Nephron progenitor cell (in vitro differentiated cells): Measurements from ENCODE around the gene DOCK11.
"Not testable (repeated sequence)": the region's sequence is repeated elsewhere in the genome, so short reads cannot be mapped to it uniquely, and the experiment has no call there.

Experiments used
- DNase-seq: peaks from one replicate; pipeline ENCODE4 v3.0.0; 2021
- H3K27ac Mint-ChIP-seq: 2 replicates; pipeline ENCODE4 v1.8.0; 2021; ENCODE audit warnings: mild to moderate bottlenecking, moderate library complexity, mixed read lengths
- H3K27me3 Mint-ChIP-seq: 2 replicates; pipeline ENCODE4 v1.8.0; 2021; ENCODE audit warnings: mild to moderate bottlenecking, low read depth, mixed read lengths; ENCODE audit not compliant: poor library complexity
- H3K36me3 Mint-ChIP-seq: 2 replicates; pipeline ENCODE4 v1.8.0; 2021; ENCODE audit warnings: low read depth, mixed read lengths
- H3K4me1 Mint-ChIP-seq: 2 replicates; pipeline ENCODE4 v1.8.0; 2021; ENCODE audit warnings: mixed read lengths
- H3K4me3 Mint-ChIP-seq: 2 replicates; pipeline ENCODE4 v1.8.0; 2021; ENCODE audit warnings: mild to moderate bottlenecking, moderate library complexity, mixed read lengths
- H3K9me3 Mint-ChIP-seq: 2 replicates; pipeline ENCODE4 v1.8.0; 2021; ENCODE audit warnings: mild to moderate bottlenecking, moderate library complexity, mixed read lengths
- TF ChIP-seq, protein P1 (sequence below): fragments of 200-600 bp; sonication (generic); IDR thresholded peaks from 2 replicates; pipeline ENCODE4 v1.5.0; 2021; ENCODE audit warnings: antibody characterized with exemption

Gene DOCK11

DNA sequence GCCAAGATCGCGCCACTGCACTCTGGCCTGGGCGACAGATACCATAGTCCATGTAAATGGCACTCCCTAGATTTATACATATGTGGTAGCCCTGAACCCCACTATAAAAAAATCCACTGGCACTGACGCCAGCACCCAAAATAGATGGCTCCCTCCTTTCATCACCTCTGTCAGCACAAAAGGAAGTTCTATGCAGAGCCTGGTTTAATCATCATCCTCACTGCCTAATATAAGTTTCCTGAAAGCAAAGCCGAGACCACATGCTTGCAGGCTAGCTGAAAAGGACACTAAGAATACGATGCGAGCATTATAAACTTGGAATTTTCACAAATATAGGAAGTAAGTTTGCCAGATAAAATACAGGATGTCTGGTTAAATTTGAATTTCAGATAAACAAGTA is 27.5 kb upstream of the DOCK11 start:
- Mint-ChIP-seq H3K4me3 (no peak overlapping the region), H3K27ac (no peak overlapping the region), H3K4me1 (no peaks in the 10 kb centered on the region), H3K27me3 (peaks cover 7% of the 10 kb centered on the region), H3K9me3 (peaks cover 35% of the 10 kb centered on the region), H3K36me3 (no peaks in the 10 kb centered on the region)
- TF ChIP-seq, protein P1, sequence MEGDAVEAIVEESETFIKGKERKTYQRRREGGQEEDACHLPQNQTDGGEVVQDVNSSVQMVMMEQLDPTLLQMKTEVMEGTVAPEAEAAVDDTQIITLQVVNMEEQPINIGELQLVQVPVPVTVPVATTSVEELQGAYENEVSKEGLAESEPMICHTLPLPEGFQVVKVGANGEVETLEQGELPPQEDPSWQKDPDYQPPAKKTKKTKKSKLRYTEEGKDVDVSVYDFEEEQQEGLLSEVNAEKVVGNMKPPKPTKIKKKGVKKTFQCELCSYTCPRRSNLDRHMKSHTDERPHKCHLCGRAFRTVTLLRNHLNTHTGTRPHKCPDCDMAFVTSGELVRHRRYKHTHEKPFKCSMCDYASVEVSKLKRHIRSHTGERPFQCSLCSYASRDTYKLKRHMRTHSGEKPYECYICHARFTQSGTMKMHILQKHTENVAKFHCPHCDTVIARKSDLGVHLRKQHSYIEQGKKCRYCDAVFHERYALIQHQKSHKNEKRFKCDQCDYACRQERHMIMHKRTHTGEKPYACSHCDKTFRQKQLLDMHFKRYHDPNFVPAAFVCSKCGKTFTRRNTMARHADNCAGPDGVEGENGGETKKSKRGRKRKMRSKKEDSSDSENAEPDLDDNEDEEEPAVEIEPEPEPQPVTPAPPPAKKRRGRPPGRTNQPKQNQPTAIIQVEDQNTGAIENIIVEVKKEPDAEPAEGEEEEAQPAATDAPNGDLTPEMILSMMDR: no peak
- no peak for DNase-seq

GRCh38 chrX:118470721-118471347 is 24.8 kb upstream of the DOCK11 start:
- not testable (repeated sequence) for H3K27me3 Mint-ChIP-seq, H3K36me3 Mint-ChIP-seq

GRCh38 chrX:118474586-118474985 is 21.0 kb upstream of the DOCK11 start:
- Mint-ChIP-seq H3K4me1 (no peaks in the 10 kb centered on the region), H3K4me3 (no peak overlapping the region), H3K27ac (no peak overlapping the region), H3K9me3 (peaks cover 35% of the 10 kb centered on the region), H3K36me3 (no peaks in the 10 kb centered on the region), H3K27me3 (peaks cover 10% of the 10 kb centered on the region)
- TF ChIP-seq, protein P1: no peak
- no peak for DNase-seq

More at GRCh38 chrX:118470721-118471347, 24.8 kb upstream of the DOCK11 start:
- not testable (repeated sequence) for H3K4me3 Mint-ChIP-seq, H3K27ac Mint-ChIP-seq, H3K4me1 Mint-ChIP-seq, DNase-seq
- H3K9me3 Mint-ChIP-seq: peaks cover 29% of the 10 kb centered on the region

DNA sequence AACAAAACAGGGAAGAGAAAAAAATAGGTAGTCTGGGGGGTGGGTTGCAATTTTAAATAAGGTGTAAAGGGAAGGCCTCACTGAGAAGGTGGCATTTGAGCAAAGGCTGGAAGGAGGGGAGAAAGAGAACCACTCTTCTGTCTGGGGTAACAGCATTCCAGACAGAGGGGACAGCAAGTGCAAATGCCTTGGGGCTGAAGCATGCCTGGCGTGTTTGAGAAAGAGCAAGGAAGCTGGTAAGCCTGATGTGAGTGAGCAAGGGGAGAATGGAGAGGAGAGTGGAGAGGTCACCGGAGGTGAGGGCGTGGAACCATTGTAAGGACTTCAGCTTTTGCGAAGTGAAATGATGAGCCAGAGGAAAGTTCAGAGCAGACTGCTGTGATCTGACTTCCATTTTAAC is 19.7 kb upstream of the DOCK11 start:
- H3K4me1 Mint-ChIP-seq: no peaks in the 10 kb centered on the region
- H3K36me3 Mint-ChIP-seq: no peaks in the 10 kb centered on the region
- TF ChIP-seq, protein P1: no peak
- DNase-seq: no peak
- no peak overlapping the region for H3K4me3 Mint-ChIP-seq
- H3K27ac Mint-ChIP-seq: no peak overlapping the region
- peaks cover 10% of the 10 kb centered on the region for H3K27me3 Mint-ChIP-seq
- peaks cover 38% of the 10 kb centered on the region for H3K9me3 Mint-ChIP-seq

DNA sequence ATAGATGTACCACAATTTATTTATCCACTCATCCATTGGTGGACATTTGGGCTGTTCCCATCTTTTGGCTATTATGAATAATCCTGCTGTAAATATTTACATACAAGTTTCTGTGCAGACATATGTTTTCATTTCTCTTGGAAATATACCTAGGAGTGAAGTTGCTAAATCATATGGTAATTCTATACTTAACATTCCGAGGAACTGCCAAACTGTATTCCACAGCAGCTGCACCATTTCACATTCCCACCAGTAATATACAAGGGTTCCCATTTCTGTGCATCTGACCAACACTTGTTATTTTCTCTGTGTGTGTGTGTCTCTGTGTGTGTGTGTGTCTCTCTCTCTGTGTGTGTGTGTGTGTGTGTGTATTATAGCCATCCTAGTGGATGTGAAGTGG is 15.4 kb upstream of the DOCK11 start:
- peaks cover 4% of the 10 kb centered on the region for H3K27me3 Mint-ChIP-seq
- no peaks in the 10 kb centered on the region for H3K4me1 Mint-ChIP-seq
- DNase-seq: no peak
- peaks cover 40% of the 10 kb centered on the region for H3K9me3 Mint-ChIP-seq
- H3K36me3 Mint-ChIP-seq: no peaks in the 10 kb centered on the region
- no peak overlapping the region for H3K4me3 Mint-ChIP-seq
- TF ChIP-seq, protein P1: no peak
- no peak overlapping the region for H3K27ac Mint-ChIP-seq

DNA sequence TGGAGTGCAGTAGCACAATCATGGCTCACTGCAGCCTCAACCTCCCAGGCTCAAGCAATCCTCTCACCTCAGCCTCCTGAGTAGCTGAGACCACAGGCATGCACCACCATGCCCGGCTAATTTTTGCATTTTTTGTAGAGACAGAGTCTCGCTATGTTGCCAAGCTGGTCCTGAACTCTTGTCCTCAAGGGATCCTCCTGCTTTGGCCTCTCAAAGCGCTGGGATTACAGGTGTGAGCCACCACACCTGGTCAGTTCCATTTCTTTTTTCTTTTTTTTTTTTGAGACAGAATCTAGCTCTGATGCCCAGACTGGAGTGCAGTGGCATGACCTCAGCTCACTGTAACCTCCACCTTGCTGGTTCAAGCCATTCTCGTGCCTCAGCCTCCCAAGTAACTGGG is 13.2 kb upstream of the DOCK11 start:
- not testable (repeated sequence) for H3K4me1 Mint-ChIP-seq, H3K27me3 Mint-ChIP-seq, H3K36me3 Mint-ChIP-seq, DNase-seq, H3K27ac Mint-ChIP-seq, H3K4me3 Mint-ChIP-seq
- H3K9me3 Mint-ChIP-seq: peaks cover 34% of the 10 kb centered on the region

GRCh38 chrX:118484216-118484903 is 11.3 kb upstream of the DOCK11 start:
- H3K27ac Mint-ChIP-seq: no peak overlapping the region
- TF ChIP-seq, protein P1: no peak
- no peaks in the 10 kb centered on the region for H3K4me1 Mint-ChIP-seq
- H3K9me3 Mint-ChIP-seq: peaks cover 35% of the 10 kb centered on the region
- H3K36me3 Mint-ChIP-seq: no peaks in the 10 kb centered on the region
- no peak for DNase-seq
- H3K27me3 Mint-ChIP-seq: no peaks in the 10 kb centered on the region
- no peak overlapping the region for H3K4me3 Mint-ChIP-seq

- H3K27me3 Mint-ChIP-seq, H3K36me3 Mint-ChIP-seq, H3K4me3 Mint-ChIP-seq, H3K27ac Mint-ChIP-seq, H3K4me1 Mint-ChIP-seq, DNase-seq: not testable (repeated sequence)
- H3K9me3 Mint-ChIP-seq: peaks cover 28% of the 10 kb centered on the region
Observed at GRCh38 chrX:118486693-118487092, 8.9 kb upstream of the DOCK11 start.
